BJ (cell line): ENCODE data around the gene KRT80. TPM values are rescaled to one million over a fixed set of nuclear protein-coding genes. Genes with fewer than 3 reads are reported as not detected.

Experiments
- CTCF ChIA-PET: fragments of 350-600 bp; formaldehyde crosslinking; extraction: SDS; loops from one replicate; lab custom pipeline; 2021; ENCODE audit warnings: antibody characterized with exemption, inconsistent platforms; lab: Yijun Ruan, JAX
- POLR2A ChIA-PET: fragments of 300-600 bp; sonication (Branson Sonifier 250); formaldehyde crosslinking; extraction: SDS; loops from one replicate; lab custom pipeline; 2021; ENCODE audit warnings: antibody characterized with exemption; lab: Charles Lee
- DNase-seq: peaks from one replicate; pipeline ENCODE4 v3.0.0-alpha.2; 2011; ENCODE audit warnings: low read depth
- H3K27me3 ChIP-seq: 2 replicates; pipeline ENCODE4 v1.6.0; 2011; ENCODE audit warnings: low read length; ENCODE audit not compliant: control insufficient read depth, insufficient read depth
- H3K36me3 ChIP-seq: 2 replicates; pipeline ENCODE4 v1.5.1; 2011; ENCODE audit warnings: low read length; ENCODE audit not compliant: control insufficient read depth, insufficient read depth
- H3K4me3 ChIP-seq: 2 replicates; pipeline ENCODE4 v1.5.1; 2011; ENCODE audit warnings: low read depth, mild to moderate bottlenecking, control low read depth, low read length
- polyA plus RNA-seq: library from polyadenylated mRNA; depleted of rRNA; stranded (reverse); fragments of >200 nt; gene quantifications from 2 replicates; pipeline ENCODE4 v1.2.3, GENCODE V29; 2011
- TF ChIP-seq, protein P1 (sequence below): IDR thresholded peaks from 2 replicates; pipeline ENCODE4 v1.5.1; 2011; ENCODE audit warnings: low read depth, mild to moderate bottlenecking, control low read depth, inconsistent platforms, low read length, moderate library complexity; ENCODE audit not compliant: insufficient read depth

Gene KRT80
- polyA plus RNA-seq, 1 experiment = 5.9 TPM

DNA sequence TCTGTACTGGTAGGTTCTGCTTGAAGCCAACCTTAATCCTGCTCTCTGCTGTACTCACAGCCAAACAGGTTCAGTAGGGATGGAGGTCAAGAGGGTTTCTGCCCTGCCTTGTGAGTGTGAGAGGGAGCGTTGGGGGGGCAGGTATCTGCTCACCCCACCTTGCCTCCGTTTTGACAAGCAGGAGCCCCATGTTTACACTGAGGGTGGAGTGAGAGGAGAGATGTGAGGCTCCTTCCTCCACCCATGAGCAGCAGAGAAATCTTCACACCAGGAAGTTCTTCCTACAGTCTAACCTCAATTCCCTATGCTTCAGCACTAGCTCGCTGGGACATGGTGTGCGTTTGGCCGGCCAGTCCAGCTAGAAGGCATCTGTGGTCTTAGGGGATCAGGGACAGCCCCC is 4.2 kb downstream of the KRT80 start:
- no peak for DNase-seq
- Histone ChIP-seq H3K4me3 (no peak overlapping the region), H3K36me3 (no peaks in the 10 kb centered on the region), H3K27me3 (no peaks in the 10 kb centered on the region)
- ChIA-PET POLR2A (no interaction called here), CTCF (interaction anchor here (1.8 kb wide), 1 partner anchor 32 kb away, joined by 4 read pairs; no protein-coding TSS in a partner anchor)
- TF ChIP-seq, protein P1, sequence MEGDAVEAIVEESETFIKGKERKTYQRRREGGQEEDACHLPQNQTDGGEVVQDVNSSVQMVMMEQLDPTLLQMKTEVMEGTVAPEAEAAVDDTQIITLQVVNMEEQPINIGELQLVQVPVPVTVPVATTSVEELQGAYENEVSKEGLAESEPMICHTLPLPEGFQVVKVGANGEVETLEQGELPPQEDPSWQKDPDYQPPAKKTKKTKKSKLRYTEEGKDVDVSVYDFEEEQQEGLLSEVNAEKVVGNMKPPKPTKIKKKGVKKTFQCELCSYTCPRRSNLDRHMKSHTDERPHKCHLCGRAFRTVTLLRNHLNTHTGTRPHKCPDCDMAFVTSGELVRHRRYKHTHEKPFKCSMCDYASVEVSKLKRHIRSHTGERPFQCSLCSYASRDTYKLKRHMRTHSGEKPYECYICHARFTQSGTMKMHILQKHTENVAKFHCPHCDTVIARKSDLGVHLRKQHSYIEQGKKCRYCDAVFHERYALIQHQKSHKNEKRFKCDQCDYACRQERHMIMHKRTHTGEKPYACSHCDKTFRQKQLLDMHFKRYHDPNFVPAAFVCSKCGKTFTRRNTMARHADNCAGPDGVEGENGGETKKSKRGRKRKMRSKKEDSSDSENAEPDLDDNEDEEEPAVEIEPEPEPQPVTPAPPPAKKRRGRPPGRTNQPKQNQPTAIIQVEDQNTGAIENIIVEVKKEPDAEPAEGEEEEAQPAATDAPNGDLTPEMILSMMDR = no peak

DNA sequence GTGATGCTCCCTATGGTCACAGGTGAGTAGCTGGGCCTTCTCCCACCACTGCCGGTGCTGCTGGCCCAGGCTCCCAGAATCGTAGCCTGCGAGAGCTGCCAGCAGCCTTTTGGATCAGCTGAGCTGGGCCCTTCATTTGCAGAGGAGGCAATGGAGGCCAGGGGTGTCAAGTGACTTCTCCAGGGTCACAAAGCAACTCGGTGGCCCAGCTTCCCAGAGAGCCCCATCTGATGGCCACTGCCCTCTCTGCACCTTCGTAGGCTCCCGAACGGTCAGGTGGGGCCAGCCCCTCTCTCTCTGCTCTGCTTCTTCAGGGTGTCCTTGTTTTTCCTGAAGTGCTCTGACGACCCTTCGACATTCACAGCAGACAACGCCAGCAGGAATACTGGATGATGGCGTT is 4.6 kb downstream of the KRT80 start:
- no peak overlapping the region for H3K4me3 ChIP-seq
- CTCF ChIA-PET = interaction anchor here (1.3 to 2.6 kb wide), 3 partner anchors 10 to 698 kb away, joined by 4 to 8 read pairs (median 5); no protein-coding TSS in a partner anchor
- POLR2A ChIA-PET = no interaction called here
- no peak for DNase-seq
- no peaks in the 10 kb centered on the region for H3K36me3 ChIP-seq
- H3K27me3 ChIP-seq = no peaks in the 10 kb centered on the region
- TF ChIP-seq, protein P1 = no peak

DNA sequence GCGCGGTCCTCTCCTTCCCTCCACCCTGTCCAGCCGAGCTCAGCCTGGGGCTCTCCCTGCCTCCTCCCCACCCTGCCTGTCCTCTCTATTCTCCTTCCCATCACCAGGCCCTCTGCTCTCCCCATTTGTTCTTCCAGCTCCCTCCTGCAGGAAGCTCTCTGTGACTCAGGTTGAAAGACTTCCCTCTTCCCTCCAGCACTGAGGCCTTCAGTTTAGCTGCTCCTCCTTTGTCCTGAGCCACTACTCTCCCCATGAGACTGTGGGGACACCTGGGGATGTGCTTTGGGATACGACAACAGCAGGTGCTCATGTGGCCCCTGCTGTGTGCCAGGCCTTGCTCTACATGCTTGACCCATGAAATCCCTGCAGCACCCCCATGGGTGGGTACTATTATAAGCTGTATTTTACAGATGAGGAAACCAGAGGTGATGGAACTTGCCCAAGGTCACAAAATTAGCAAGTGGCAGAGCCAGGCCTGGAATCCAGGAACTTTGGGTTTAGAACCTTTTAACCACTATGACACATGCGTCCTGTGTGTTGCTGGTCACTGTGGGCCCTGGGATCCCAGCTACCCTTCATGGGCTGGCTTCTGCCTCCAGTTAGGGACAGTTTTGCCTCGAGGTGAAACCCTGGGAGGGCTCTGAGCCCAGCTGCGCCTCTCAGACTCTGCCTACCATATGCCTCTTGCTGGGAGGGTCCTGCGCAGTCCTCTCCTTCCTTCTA is 5.5 kb downstream of the KRT80 start:
- ChIA-PET CTCF (interaction anchor here (0.9 to 2.6 kb wide), 6 partner anchors 9 to 699 kb away, joined by 3 to 8 read pairs (median 4); no protein-coding TSS in a partner anchor), POLR2A (interaction anchor here (0.7 kb wide), 1 partner anchor 72 kb away, joined by 3 read pairs; no protein-coding TSS in a partner anchor)
- no peak for DNase-seq

DNA sequence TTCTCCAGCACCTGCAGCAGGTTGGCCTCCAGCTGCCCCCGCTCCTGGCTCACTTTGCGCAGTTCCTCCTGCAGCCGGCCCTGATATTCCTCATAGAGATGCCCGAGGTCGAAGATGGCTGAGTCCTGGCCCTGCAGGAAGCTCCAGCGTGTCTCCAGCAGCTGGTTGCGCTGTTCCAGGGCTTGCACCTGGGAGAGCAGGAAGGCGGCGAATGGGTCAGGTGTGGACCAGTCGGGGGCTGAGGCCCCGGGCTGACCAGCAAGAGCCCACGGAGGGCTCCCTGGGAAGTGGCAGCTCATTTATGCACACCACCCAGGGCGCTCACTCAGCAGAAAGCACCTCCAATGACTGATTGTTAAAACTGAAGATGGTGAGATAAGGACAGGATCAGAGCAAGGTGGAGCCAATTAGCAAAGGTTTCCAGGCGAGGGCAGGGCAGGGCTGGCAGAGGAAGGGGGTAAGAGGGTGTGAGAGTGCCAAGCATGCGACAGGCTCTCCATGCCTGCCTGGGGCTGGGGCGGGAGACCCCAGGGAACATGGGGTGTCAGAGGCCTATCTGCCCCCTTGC is 6.3 kb downstream of the KRT80 start:
- Histone ChIP-seq H3K27me3 (no peaks in the 10 kb centered on the region), H3K4me3 (no peak overlapping the region), H3K36me3 (no peaks in the 10 kb centered on the region)
- ChIA-PET POLR2A (interaction anchor here (0.7 kb wide), 1 partner anchor 73 kb away, joined by 3 read pairs; no protein-coding TSS in a partner anchor), CTCF (interaction anchor here (0.7 to 2.6 kb wide), 6 partner anchors 8 to 699 kb away, joined by 3 to 8 read pairs (median 4); no protein-coding TSS in a partner anchor)
- no peak for DNase-seq
- TF ChIP-seq, protein P1 = no peak

More for the DNA sequence above, 5.5 kb downstream of the KRT80 start:
- TF ChIP-seq, protein P1 = no peak
- Histone ChIP-seq H3K27me3 (no peaks in the 10 kb centered on the region), H3K36me3 (no peaks in the 10 kb centered on the region), H3K4me3 (no peak overlapping the region)

DNA sequence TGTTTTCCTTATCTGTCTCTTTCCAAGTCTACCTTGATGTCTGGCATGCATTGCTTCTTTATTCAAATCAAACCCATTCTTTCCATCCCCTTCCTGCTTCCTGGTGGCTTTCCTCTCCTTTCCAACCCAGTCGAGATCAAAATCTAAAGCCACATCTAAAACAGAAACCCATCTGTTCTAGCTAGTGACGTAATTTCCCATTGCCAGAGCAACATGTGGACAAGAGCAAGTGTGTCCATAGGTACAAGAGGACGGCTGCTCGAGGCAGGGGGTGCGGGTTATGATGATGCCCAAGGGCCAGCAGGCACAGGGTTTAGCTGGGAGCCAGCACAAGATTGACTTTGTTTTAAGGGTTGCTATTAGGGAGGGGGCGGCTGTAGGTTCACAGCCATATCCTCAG is 7.0 kb downstream of the KRT80 start:
- no peaks in the 10 kb centered on the region for H3K36me3 ChIP-seq
- POLR2A ChIA-PET = no interaction called here
- TF ChIP-seq, protein P1 = no peak
- H3K27me3 ChIP-seq = no peaks in the 10 kb centered on the region
- H3K4me3 ChIP-seq = no peak overlapping the region
- no peak for DNase-seq
- CTCF ChIA-PET = interaction anchor here (0.7 to 2.6 kb wide), 6 partner anchors 8 to 122 kb away, joined by 3 to 8 read pairs (median 4); no protein-coding TSS in a partner anchor
